ENCODE results near the gene NDUFS4. TPM values are rescaled to one million over a fixed set of nuclear protein-coding genes. Genes with fewer than 3 reads are reported as not detected.
A peak's percentile ranks its signal among the peaks of the same experiment; 100 is the strongest.

The NDUFS4 gene
- total RNA-seq, 1 donor, result 118 TPM

GRCh38 chr5:53671447-53671846, 111.0 kb downstream of the NDUFS4 start:
- DNase-seq (ENCODE audit: low read depth), result no peak
- H3K4me3 ChIP-seq (ENCODE audit: low read depth, low read length), result no peak overlapping the region
- TF ChIP-seq, protein P1, sequence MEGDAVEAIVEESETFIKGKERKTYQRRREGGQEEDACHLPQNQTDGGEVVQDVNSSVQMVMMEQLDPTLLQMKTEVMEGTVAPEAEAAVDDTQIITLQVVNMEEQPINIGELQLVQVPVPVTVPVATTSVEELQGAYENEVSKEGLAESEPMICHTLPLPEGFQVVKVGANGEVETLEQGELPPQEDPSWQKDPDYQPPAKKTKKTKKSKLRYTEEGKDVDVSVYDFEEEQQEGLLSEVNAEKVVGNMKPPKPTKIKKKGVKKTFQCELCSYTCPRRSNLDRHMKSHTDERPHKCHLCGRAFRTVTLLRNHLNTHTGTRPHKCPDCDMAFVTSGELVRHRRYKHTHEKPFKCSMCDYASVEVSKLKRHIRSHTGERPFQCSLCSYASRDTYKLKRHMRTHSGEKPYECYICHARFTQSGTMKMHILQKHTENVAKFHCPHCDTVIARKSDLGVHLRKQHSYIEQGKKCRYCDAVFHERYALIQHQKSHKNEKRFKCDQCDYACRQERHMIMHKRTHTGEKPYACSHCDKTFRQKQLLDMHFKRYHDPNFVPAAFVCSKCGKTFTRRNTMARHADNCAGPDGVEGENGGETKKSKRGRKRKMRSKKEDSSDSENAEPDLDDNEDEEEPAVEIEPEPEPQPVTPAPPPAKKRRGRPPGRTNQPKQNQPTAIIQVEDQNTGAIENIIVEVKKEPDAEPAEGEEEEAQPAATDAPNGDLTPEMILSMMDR (IDR thresholded peaks at IDR 0.05; ENCODE audit: insufficient read depth, low read length), result no peak

DNA sequence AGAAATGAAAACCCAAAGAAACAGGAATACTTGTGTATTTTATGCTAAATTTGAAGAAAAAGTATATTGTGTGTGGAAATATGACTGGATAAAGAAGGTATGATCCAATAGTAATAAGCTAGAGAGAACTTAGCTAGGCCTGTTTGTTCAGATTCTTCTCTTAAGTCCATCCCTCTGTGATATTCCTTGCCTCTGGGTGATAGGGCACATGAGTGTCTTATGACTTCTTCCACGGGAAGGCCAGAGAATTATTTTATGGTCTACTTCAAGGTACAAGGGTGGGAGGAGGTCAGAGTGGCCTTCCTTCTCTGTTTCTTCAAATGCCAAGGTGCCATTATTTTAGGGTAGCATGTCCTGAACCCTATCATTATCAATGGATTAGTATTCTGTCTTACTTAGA, 113.7 kb downstream of the NDUFS4 start:
- no peak overlapping the region for H3K4me3 ChIP-seq (ENCODE audit: low read depth, low read length)
- DNase-seq (ENCODE audit: low read depth), result no peak
- TF ChIP-seq, protein P1 (IDR thresholded peaks at IDR 0.05; ENCODE audit: insufficient read depth, low read length), result no peak

- H3K4me3 ChIP-seq (ENCODE audit: low read depth, low read length), result no peak overlapping the region
- TF ChIP-seq, protein P1 (IDR thresholded peaks at IDR 0.05; ENCODE audit: insufficient read depth, low read length), result no peak
- DNase-seq (ENCODE audit: low read depth), result no peak
Measured at GRCh38 chr5:53677632-53678031, 117.2 kb downstream of the NDUFS4 start.

GRCh38 chr5:53678981-53679660, 118.7 kb downstream of the NDUFS4 start:
- peak; percentile 39 for DNase-seq (ENCODE audit: low read depth)
- TF ChIP-seq, protein P1 (IDR thresholded peaks at IDR 0.05; ENCODE audit: insufficient read depth, low read length), result no peak
- H3K4me3 ChIP-seq (ENCODE audit: low read depth, low read length), result no peak overlapping the region

- no peak for DNase-seq (ENCODE audit: low read depth)
- H3K4me3 ChIP-seq (ENCODE audit: low read depth, low read length), result no peak overlapping the region
- TF ChIP-seq, protein P1 (IDR thresholded peaks at IDR 0.05; ENCODE audit: insufficient read depth, low read length), result no peak
Measured at GRCh38 chr5:53681079-53681478, 120.6 kb downstream of the NDUFS4 start.

GRCh38 chr5:53691014-53691413, 130.6 kb downstream of the NDUFS4 start:
- no peak for DNase-seq (ENCODE audit: low read depth)
- TF ChIP-seq, protein P1 (IDR thresholded peaks at IDR 0.05; ENCODE audit: insufficient read depth, low read length), result no peak
- H3K4me3 ChIP-seq (ENCODE audit: low read depth, low read length), result no peak overlapping the region

Measured in fibroblast of the aortic adventitia (primary cell).